Muscle layer of duodenum (tissue), 2 donors: ENCODE data around the gene CLN3.

Experiments
- H3K27ac ChIP-seq: one replicate; pipeline ENCODE4 v1.7.0; 2013; ENCODE audit warnings: mild to moderate bottlenecking, low read length
- H3K27me3 ChIP-seq: one replicate; pipeline ENCODE4 v1.7.0; 2013; ENCODE audit warnings: low read depth, mild to moderate bottlenecking, control low read depth, low read length
- H3K36me3 ChIP-seq, 2 donors: one replicate each; pipeline ENCODE4 v1.7.0; 2013; ENCODE audit warnings: low read length in 2 of 2, control low read depth in 1 of 2, mild to moderate bottlenecking in 1 of 2; ENCODE audit not compliant: insufficient read depth in 2 of 2, control insufficient read depth in 1 of 2
- H3K4me1 ChIP-seq, 2 donors: one replicate each; pipeline ENCODE4 v1.7.0; 2013; ENCODE audit warnings: low read length in 2 of 2, mild to moderate bottlenecking in 2 of 2, control low read depth in 1 of 2, moderate library complexity in 1 of 2; ENCODE audit not compliant: insufficient read depth in 2 of 2, control insufficient read depth in 1 of 2
- H3K4me3 ChIP-seq, 2 donors: one replicate each; pipeline ENCODE4 v1.7.0; 2013; ENCODE audit warnings: low read length in 2 of 2, low read depth in 1 of 2, mild to moderate bottlenecking in 1 of 2
- H3K9me3 ChIP-seq, 2 donors: one replicate each; pipeline ENCODE4 v1.7.0; 2013; ENCODE audit warnings: low read length in 2 of 2, control low read depth in 1 of 2, mild to moderate bottlenecking in 1 of 2; ENCODE audit not compliant: control insufficient read depth in 1 of 2
- donor health status: healthy.

CLN3 gene

GRCh38 chr16:28498666-28499381 lies 7.0 kb upstream of the CLN3 start:
- H3K4me3 ChIP-seq = no peak overlapping the region
- H3K4me1 ChIP-seq = no peaks in the 10 kb centered on the region
- no peaks in the 10 kb centered on the region for H3K9me3 ChIP-seq
- H3K27me3 ChIP-seq = no peaks in the 10 kb centered on the region
- no peaks in the 10 kb centered on the region for H3K36me3 ChIP-seq
- no peak overlapping the region for H3K27ac ChIP-seq

GRCh38 chr16:28497861-28498599 lies 6.2 kb upstream of the CLN3 start:
- H3K4me3 ChIP-seq = no peak overlapping the region
- no peaks in the 10 kb centered on the region for H3K9me3 ChIP-seq
- H3K27me3 ChIP-seq = no peaks in the 10 kb centered on the region
- no peak overlapping the region for H3K27ac ChIP-seq
- no peaks in the 10 kb centered on the region for H3K36me3 ChIP-seq
- no peaks in the 10 kb centered on the region for H3K4me1 ChIP-seq

- H3K4me1 ChIP-seq = no peaks in the 10 kb centered on the region
- no peaks in the 10 kb centered on the region for H3K27me3 ChIP-seq
- H3K27ac ChIP-seq = no peak overlapping the region
- no peak overlapping the region for H3K4me3 ChIP-seq
- H3K36me3 ChIP-seq = no peaks in the 10 kb centered on the region
- no peaks in the 10 kb centered on the region for H3K9me3 ChIP-seq
These were observed 5.5 kb upstream of the CLN3 start for GRCh38 chr16:28497386-28497785.

GRCh38 chr16:28496844-28497243 lies 5.0 kb upstream of the CLN3 start:
- no peak overlapping the region for H3K4me3 ChIP-seq
- no peaks in the 10 kb centered on the region for H3K36me3 ChIP-seq

GRCh38 chr16:28495795-28496749 lies 4.2 kb upstream of the CLN3 start:
- Histone ChIP-seq H3K4me3 (peak overlapping the region in 1 of 2 donors; percentile 30), H3K27ac (no peak overlapping the region), H3K27me3 (no peaks in the 10 kb centered on the region), H3K4me1 (peaks cover 0 to 5% of the 10 kb centered on the region in 2 donors), H3K9me3 (no peaks in the 10 kb centered on the region), H3K36me3 (no peaks in the 10 kb centered on the region)

More at GRCh38 chr16:28496844-28497243, 5.0 kb upstream of the CLN3 start:
- Histone ChIP-seq H3K9me3 (no peaks in the 10 kb centered on the region), H3K27ac (no peak overlapping the region), H3K27me3 (no peaks in the 10 kb centered on the region), H3K4me1 (no peaks in the 10 kb centered on the region)

GRCh38 chr16:28495098-28495793 lies 3.4 kb upstream of the CLN3 start:
- no peaks in the 10 kb centered on the region for H3K9me3 ChIP-seq
- peaks cover 0 to 10% of the 10 kb centered on the region in 2 donors for H3K4me1 ChIP-seq
- peak overlapping the region; percentile 30 to 48 for H3K4me3 ChIP-seq
- no peaks in the 10 kb centered on the region for H3K36me3 ChIP-seq
- peak overlapping the region; percentile 63 for H3K27ac ChIP-seq
- H3K27me3 ChIP-seq = no peaks in the 10 kb centered on the region

GRCh38 chr16:28494121-28494851 lies 2.4 kb upstream of the CLN3 start, which contains the start of gene APOBR:
Gene APOBR, plus strand, starts transcription at chr16:28494643. Its CDS starts 39 bp downstream, at chr16:28494682.
- H3K27ac ChIP-seq = peak within 1 kb of the TSS; percentile 63
- peaks cover 0 to 10% of the 10 kb centered on the region in 2 donors for H3K4me1 ChIP-seq
- H3K36me3 ChIP-seq = no peaks in the 10 kb centered on the region
- H3K4me3 ChIP-seq = peak within 1 kb of the TSS; percentile 30 to 48
- no peaks in the 10 kb centered on the region for H3K27me3 ChIP-seq
- no peaks in the 10 kb centered on the region for H3K9me3 ChIP-seq

- H3K27me3 ChIP-seq = no peaks in the 10 kb centered on the region
- peaks cover 0 to 10% of the 10 kb centered on the region in 2 donors for H3K4me1 ChIP-seq
- no peaks in the 10 kb centered on the region for H3K9me3 ChIP-seq
- H3K27ac ChIP-seq = peak overlapping the region; percentile 100
- H3K4me3 ChIP-seq = peak overlapping the region; percentile 91 to 96
- H3K36me3 ChIP-seq = peaks cover 3 to 11% of the 10 kb centered on the region in 2 donors
These were observed 637 bp upstream of the CLN3 start for GRCh38 chr16:28492511-28492910.

- H3K27me3 ChIP-seq = no peaks in the 10 kb centered on the region
- no peaks in the 10 kb centered on the region for H3K9me3 ChIP-seq
- H3K36me3 ChIP-seq = peaks cover 5 to 20% of the 10 kb centered on the region in 2 donors
- peaks cover 0 to 10% of the 10 kb centered on the region in 2 donors for H3K4me1 ChIP-seq
- H3K4me3 ChIP-seq = peak overlapping the region; percentile 91 to 96
- H3K27ac ChIP-seq = peak overlapping the region; percentile 100
These were observed 474 bp downstream of the CLN3 start for GRCh38 chr16:28491230-28491969.
